ENCODE measurements around the gene PLXNA2. TPM values are rescaled to one million over a fixed set of nuclear protein-coding genes. Genes with fewer than 3 reads are reported as not detected.

Gene PLXNA2
- total RNA-seq, 1 experiment from 2014 or later = 5.3 TPM

DNA sequence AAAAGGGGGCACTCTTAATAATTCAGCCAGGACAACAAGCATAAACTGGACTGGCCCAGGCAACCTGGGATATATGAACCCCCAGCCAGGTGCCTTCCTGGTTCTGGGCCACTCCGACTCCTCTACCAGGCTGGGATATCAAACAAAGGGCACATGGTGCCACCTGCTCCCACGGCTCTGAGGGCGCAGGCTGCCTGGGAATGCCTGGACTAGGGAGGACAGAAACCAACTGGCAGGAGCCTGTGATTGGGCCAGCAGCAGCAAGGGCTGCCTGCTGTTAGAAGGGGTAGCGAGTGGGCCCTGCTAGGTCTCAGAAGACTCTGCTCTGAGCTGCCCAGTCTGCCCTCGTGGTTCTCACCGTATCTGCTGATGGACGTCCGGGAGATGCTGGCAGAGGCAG, 210.0 kb downstream of the PLXNA2 start:
- no peak for DNase-seq
- H3K36me3 ChIP-seq (replicated peaks; ENCODE audit: control insufficient read depth, insufficient read depth, low read length) = no peaks in the 10 kb centered on the region
- no peaks in the 10 kb centered on the region for H3K27me3 ChIP-seq (ENCODE audit: control insufficient read depth, insufficient read depth, low read length)
- no peak overlapping the region for H3K4me3 ChIP-seq (ENCODE audit: insufficient read depth, low read depth, low read length)

DNA sequence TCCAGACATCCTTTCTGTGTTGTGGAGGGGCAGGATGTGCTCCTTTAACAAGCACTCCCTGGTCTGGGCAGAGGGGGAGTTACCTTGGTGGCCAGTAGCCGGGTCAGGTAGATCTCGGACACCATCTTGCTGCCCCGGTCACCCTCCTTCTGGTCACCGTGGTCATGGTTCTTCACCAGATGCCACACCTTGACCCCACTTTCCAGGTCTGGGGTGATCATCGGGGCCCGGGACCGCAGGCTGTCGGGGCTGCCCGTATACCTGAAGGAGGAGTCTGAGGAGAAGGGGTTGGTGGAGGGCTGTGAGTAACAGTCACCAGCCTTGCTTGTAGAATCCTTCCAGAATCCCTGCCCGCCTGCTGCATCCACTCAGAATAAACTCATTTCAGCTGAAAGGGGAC, 210.9 kb downstream of the PLXNA2 start:
- no peak for DNase-seq
- H3K27me3 ChIP-seq (ENCODE audit: control insufficient read depth, insufficient read depth, low read length) = no peaks in the 10 kb centered on the region
- H3K36me3 ChIP-seq (replicated peaks; ENCODE audit: control insufficient read depth, insufficient read depth, low read length) = no peaks in the 10 kb centered on the region
- H3K4me3 ChIP-seq (ENCODE audit: insufficient read depth, low read depth, low read length) = no peak overlapping the region

DNA sequence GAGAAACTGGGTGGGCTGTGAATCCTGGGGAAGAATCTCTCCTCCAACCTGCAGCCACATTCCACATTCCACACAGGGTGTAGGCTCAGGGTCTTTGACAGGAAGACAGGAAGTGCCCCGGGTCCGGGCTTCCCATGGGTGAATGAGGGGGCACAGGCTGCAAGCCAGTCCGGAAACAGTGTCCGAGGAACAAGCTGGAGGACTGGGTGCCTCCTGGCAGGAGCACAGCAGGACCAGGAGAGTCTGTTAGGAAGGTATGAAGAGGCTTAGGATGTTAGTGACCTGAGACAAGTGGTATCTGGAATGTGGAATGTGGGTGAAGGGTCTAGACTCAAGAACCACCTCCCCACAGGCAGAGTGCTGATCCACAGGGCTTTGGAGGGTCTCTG, 212.3 kb downstream of the PLXNA2 start:
- Histone ChIP-seq H3K36me3 (replicated peaks; ENCODE audit: control insufficient read depth, insufficient read depth, low read length) (no peaks in the 10 kb centered on the region), H3K4me3 (ENCODE audit: insufficient read depth, low read depth, low read length) (no peak overlapping the region), H3K27me3 (ENCODE audit: control insufficient read depth, insufficient read depth, low read length) (no peaks in the 10 kb centered on the region)
- DNase-seq = no peak

DNA sequence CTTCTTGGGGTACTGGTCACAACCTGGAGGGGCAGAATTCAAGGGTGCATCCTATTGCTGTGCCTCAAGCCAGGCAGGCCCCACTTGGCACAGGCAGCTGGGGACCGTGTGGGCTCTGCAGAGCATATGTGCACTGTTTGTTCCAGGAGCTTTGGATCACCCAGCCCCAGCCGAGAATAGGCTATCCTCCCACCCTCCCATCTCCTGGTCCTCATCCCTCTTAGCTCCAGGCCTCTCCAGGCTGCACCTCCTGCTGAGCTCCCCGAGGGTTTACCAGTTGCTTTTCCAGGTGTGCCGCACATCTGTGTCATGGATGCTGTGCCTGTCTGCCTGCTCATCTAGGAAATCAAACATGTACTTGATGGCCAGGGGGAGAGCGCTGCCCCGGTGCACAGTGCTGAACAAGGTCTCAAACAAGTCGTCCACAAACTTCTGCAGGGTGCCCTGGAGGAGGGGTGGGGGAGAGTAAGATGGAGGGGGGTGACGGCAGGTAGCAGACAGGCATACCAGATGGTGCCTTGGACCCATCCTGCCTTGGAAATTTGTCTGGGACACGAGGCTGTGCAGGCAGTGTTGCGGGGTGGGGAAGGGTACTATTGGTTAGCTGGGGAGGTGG, 212.8 kb downstream of the PLXNA2 start:
- Histone ChIP-seq H3K27me3 (ENCODE audit: control insufficient read depth, insufficient read depth, low read length) (no peaks in the 10 kb centered on the region), H3K4me3 (ENCODE audit: insufficient read depth, low read depth, low read length) (no peak overlapping the region), H3K36me3 (replicated peaks; ENCODE audit: control insufficient read depth, insufficient read depth, low read length) (no peaks in the 10 kb centered on the region)
- no peak for DNase-seq

DNA sequence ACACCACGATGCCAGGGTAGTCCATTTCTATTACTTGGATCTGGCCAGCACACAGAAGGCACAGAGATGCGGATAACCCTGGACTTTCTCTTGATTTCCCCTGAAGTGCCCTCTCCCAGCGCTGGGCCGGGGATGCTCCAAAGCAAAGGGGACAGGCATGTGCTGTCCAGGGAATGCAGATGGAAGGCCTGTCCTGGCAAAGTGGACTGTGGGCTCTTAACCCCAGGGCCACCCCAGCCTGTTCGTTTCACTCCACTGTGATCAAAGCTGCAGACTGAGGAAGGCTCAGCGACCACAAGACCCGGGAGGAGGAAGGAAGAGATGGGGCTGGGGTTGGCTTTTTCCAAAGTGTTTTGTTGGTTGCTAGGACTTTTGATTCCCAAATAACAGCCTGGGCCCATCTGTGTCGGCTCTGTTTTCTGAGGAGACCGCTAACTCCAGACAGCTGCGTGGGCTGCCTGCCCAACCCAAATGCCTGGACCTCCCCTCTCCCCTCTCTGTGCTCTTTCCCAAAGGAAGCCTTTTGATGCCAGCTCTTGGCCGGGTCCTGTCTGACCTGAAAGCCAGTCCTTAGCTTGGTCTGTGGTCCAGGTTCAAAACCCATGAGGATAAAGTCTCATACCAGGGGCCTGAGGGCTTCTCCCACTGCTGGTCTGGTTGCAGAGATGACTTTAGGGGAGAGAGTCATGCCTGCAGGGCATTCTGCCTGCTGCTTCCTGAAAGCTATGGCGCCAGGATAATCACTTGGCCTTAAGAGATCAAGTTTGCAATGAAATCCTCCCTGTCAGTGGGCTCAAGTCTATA, 213.7 kb downstream of the PLXNA2 start:
- Histone ChIP-seq H3K4me3 (ENCODE audit: insufficient read depth, low read depth, low read length) (no peak overlapping the region), H3K36me3 (replicated peaks; ENCODE audit: control insufficient read depth, insufficient read depth, low read length) (no peaks in the 10 kb centered on the region), H3K27me3 (ENCODE audit: control insufficient read depth, insufficient read depth, low read length) (no peaks in the 10 kb centered on the region)
- no peak for DNase-seq

DNA sequence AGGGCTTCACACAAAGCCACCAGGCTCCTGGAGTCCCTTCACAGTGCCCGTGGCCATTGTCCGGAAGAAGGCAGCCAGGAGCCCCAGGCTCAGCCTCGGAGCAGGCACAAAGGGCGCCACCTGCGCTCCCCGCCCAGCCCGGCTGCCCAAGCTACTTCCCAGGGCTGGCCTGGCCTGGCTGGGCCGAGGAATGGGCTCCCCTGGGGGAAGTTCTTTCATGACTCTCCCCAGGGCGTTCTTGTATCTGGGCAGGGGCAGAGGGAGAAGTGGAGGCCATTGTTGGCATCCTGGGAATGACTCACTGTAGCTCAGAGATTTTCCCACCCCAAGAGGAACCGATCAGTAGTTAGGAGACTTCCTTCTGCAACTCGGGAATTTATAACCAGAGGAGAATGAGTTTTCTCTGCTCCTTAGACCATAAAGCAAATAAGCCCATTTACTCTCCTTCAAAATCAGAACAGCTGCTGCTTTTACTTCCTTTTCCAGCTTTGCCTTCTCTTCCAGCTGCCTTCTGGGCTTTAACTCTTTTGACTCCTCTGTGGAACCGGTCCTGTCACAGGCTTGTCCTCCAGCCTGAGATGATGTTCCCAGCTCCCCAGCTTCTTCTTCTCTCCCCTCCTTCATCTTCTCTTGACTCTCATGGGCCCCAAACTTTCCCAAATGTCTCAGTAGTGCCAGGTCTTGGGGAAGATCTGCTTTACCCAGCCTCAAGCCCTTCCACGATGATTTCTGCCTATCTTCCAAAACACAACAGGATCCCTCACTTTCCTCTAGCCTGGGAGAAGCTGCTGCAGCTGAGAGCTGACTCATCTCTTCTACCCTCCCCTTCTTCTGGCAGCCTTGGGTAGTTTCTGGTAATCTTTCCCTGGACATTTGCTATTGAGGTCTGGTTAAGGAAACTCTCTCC, 214.6 kb downstream of the PLXNA2 start:
- DNase-seq = no peak
- Histone ChIP-seq H3K36me3 (replicated peaks; ENCODE audit: control insufficient read depth, insufficient read depth, low read length) (no peaks in the 10 kb centered on the region), H3K27me3 (ENCODE audit: control insufficient read depth, insufficient read depth, low read length) (no peaks in the 10 kb centered on the region), H3K4me3 (ENCODE audit: insufficient read depth, low read depth, low read length) (no peak overlapping the region)

DNA sequence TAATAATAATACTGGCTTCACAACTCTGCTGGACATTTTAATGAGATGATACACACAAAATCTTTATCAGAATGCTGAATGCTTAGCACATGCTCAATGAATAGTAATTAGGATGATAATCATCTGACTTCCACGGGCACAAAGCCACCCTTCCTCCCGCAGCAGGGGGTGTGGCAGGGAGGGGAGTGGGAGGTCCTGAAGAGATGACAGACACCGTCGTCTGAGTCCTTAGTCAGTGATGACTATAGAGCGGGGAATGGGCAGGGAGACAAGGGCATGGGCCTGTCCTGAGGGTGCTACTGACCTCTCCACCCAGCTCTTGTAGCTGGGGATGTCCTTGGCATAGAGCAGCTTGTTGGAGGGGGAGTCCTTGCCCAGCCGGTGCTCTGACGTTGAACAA, 215.7 kb downstream of the PLXNA2 start:
- no peaks in the 10 kb centered on the region for H3K36me3 ChIP-seq (replicated peaks; ENCODE audit: control insufficient read depth, insufficient read depth, low read length)
- DNase-seq = no peak
- H3K27me3 ChIP-seq (ENCODE audit: control insufficient read depth, insufficient read depth, low read length) = no peaks in the 10 kb centered on the region
- H3K4me3 ChIP-seq (ENCODE audit: insufficient read depth, low read depth, low read length) = no peak overlapping the region

DNA sequence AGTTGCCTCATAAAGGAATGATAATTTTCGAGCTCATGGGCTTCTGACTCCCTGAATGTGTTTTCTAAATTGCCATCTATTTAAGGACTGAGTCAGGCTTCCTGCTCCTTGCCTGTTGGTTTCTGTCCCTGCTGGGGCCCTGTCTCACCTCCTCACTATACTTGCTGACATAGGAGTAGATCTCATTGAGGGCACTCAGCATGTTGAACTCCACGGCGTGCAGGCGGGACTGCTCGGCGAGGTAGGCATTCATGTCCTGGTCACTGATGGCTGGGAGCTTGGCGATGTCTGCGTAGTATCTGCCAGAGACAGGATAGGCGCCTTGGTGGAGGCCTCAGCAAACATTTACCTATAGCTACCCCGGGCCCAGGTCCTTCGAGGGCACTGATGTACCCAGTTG, 216.3 kb downstream of the PLXNA2 start:
- Histone ChIP-seq H3K4me3 (ENCODE audit: insufficient read depth, low read depth, low read length) (no peak overlapping the region), H3K27me3 (ENCODE audit: control insufficient read depth, insufficient read depth, low read length) (no peaks in the 10 kb centered on the region), H3K36me3 (replicated peaks; ENCODE audit: control insufficient read depth, insufficient read depth, low read length) (no peaks in the 10 kb centered on the region)
- no peak for DNase-seq

DNA sequence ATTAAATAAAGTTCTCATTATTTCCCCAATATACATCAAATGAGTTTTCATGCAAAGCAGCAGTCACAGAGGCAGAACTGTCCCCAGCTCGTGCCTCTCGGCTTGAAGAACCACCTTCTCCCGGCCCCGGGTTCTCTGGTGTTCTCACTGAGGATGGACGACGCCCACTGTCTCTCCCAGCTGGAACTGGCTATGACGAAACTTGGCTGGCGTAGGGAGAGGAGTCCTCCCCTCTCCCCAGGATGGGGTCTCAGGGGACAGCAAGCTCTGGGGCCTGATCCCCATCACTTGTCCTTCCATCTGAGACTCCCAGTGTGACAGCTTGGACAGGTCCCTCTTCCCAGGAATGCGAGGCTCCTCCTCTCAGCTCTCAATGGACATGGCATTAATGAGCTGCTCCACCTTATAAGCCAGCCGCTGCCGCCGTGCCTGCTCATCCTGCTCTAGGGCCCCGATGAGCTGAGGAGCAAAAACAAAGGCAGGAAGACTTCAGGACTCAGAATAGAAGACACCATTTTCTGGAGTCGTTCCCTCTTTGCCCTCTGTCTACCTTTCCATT, 217.2 kb downstream of the PLXNA2 start:
- no peaks in the 10 kb centered on the region for H3K36me3 ChIP-seq (replicated peaks; ENCODE audit: control insufficient read depth, insufficient read depth, low read length)
- DNase-seq = no peak

DNA sequence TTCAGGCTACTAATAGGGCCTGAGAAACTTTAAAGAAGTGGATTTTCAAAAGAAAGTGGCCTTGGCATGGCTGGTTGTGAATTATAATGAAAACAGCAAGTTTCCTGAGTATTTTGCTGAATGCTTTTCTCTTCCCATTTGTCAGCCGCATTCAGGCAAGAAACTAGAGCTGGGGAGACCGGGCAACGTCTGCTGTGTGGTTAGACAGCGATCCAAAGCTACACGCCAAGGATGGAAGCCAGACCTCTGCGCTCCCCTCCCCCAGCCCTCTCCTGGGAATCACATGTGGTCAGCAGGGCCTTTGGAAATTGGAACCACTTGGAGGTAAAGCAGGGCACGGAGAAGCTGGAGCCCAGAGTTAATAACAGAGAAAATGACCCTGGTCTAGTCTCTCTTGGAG, 219.2 kb downstream of the PLXNA2 start:
- Histone ChIP-seq H3K27me3 (ENCODE audit: control insufficient read depth, insufficient read depth, low read length) (no peaks in the 10 kb centered on the region; the same call in 1 of the 2 replicates), H3K36me3 (replicated peaks; ENCODE audit: control insufficient read depth, insufficient read depth, low read length) (no peaks in the 10 kb centered on the region)

More for the DNA sequence above, 217.2 kb downstream of the PLXNA2 start:
- H3K4me3 ChIP-seq (ENCODE audit: insufficient read depth, low read depth, low read length) = no peak overlapping the region
- H3K27me3 ChIP-seq (ENCODE audit: control insufficient read depth, insufficient read depth, low read length) = no peaks in the 10 kb centered on the region

DNA sequence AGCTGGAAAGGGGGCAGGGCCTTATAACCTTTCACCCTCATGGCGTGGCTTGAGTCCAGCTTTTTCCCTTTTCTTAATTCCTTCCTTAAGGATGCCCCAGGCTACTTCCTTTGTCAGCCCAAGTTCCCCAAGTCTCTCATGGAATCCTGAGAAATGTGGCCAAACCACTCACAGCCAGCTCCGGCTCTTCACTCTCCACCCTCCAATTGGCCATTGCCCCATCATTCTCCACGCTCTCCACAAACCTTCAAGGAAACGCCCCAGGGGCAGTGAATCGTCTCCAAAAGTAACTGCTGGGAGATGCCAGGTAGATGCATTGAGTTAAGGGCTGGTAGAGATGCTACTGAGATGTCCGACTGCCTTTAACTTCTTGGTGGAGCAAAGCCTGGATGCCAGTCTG, 219.8 kb downstream of the PLXNA2 start:
- no peaks in the 10 kb centered on the region for H3K36me3 ChIP-seq (replicated peaks; ENCODE audit: control insufficient read depth, insufficient read depth, low read length)
- DNase-seq = no peak
- no peaks in the 10 kb centered on the region; the same call in 1 of the 2 replicates for H3K27me3 ChIP-seq (ENCODE audit: control insufficient read depth, insufficient read depth, low read length)
- no peak overlapping the region for H3K4me3 ChIP-seq (ENCODE audit: insufficient read depth, low read depth, low read length)

More for the DNA sequence above, 219.2 kb downstream of the PLXNA2 start:
- no peak overlapping the region for H3K4me3 ChIP-seq (ENCODE audit: insufficient read depth, low read depth, low read length)
- DNase-seq = no peak

DNA sequence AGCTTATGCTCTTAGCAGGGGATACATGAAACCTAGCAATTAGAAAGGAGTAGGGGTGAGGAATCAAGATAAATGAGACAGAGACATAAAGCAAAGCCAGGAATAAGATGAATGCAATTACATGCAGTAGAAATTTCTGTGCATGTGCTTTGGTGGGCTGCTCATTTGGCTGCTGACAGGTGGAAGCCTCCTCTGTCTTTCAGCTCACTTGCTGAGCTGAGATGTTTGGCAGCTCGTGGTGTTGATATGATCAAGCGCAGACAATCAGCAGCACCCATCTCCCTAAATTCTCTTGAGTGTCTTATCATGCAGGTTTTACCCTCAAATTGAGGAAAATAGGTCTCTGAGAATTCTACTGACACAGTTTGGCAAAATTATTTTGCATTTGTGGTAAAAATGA, 224.9 kb downstream of the PLXNA2 start:
- no peak for DNase-seq
- Histone ChIP-seq H3K4me3 (ENCODE audit: insufficient read depth, low read depth, low read length) (no peak overlapping the region), H3K36me3 (replicated peaks; ENCODE audit: control insufficient read depth, insufficient read depth, low read length) (no peaks in the 10 kb centered on the region)

DNA sequence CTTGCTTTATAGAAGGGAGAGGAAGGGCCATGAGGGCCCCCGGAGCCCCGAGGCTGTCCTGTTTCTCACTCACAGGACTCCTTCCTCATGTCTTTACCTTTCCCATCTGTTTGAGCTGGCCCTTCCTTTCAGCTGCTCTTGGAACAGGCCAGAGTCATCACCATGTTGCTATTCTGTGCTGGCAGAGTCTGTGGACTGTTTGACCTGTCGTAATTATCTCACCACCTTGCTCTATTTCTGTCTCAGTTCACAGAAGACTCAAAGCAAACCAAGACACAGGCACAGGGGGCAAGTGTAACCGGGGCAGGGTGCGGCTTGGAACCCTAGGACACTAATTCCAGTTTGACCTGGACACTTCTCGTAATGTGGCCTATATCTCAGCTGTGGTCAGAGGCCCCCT, 228.9 kb downstream of the PLXNA2 start:
- no peak overlapping the region for H3K4me3 ChIP-seq (ENCODE audit: insufficient read depth, low read depth, low read length)
- no peaks in the 10 kb centered on the region; the same call in 1 of the 2 replicates for H3K27me3 ChIP-seq (ENCODE audit: control insufficient read depth, insufficient read depth, low read length)
- DNase-seq = no peak
- H3K36me3 ChIP-seq (replicated peaks; ENCODE audit: control insufficient read depth, insufficient read depth, low read length) = no peaks in the 10 kb centered on the region

More for the DNA sequence above, 224.9 kb downstream of the PLXNA2 start:
- no peaks in the 10 kb centered on the region; the same call in 1 of the 2 replicates for H3K27me3 ChIP-seq (ENCODE audit: control insufficient read depth, insufficient read depth, low read length)

DNA sequence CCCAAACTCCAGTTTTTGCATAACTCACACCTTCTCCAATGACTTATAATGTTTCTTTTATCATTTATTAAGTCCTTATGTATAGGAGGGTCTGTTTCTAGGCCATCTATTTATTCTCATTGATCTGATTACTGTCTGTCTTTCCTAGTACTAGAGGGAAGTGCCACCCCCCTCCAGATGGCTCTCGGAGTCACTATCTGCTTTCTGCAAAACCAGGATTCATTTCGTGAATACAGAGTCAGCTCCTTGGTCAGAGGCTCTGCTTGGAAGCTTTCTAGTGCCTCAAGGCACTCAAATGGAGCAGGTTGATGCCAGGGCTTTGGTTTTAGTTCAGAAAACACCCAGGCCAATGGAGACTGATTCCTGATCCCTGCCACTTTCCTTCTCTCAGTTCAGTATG, 231.0 kb downstream of the PLXNA2 start:
- H3K27me3 ChIP-seq (ENCODE audit: control insufficient read depth, insufficient read depth, low read length) = no peaks in the 10 kb centered on the region; the same call in 1 of the 2 replicates
- no peak for DNase-seq
- no peaks in the 10 kb centered on the region for H3K36me3 ChIP-seq (replicated peaks; ENCODE audit: control insufficient read depth, insufficient read depth, low read length)
- H3K4me3 ChIP-seq (ENCODE audit: insufficient read depth, low read depth, low read length) = no peak overlapping the region
